NK-92 (cell line): ENCODE results near the gene ABCB6.

ENCODE experiments used
- DNase-seq: peaks from one replicate; lab custom pipeline; 2025; ENCODE audit not compliant: unreplicated experiment; lab: John Stamatoyannopoulos, UW

ABCB6 gene

GRCh38 chr2:219171231-219171651 is 47.5 kb downstream of the ABCB6 start:
- DNase-seq, result no peak

- DNase-seq, result no peak
Measured at GRCh38 chr2:219169930-219170654, 48.7 kb downstream of the ABCB6 start, which contains the start of gene SLC23A3. TSS of gene SLC23A3 (minus strand) at chr2:219170029. CDS start at chr2:219169984, 45 bp downstream.

GRCh38 chr2:219168932-219169331 is 49.8 kb downstream of the ABCB6 start:
- DNase-seq, result no peak

- DNase-seq, result no peak
Measured at GRCh38 chr2:219168526-219168925, 50.2 kb downstream of the ABCB6 start.

- no peak for DNase-seq
Measured at GRCh38 chr2:219167997-219168396, 50.8 kb downstream of the ABCB6 start.

- no peak for DNase-seq
Measured at GRCh38 chr2:219165058-219165911, 53.5 kb downstream of the ABCB6 start.

- no peak for DNase-seq
Measured at GRCh38 chr2:219163156-219163555, 55.6 kb downstream of the ABCB6 start.

GRCh38 chr2:219161097-219161496 is 57.7 kb downstream of the ABCB6 start:
- DNase-seq, result no peak

- peak; percentile 36 for DNase-seq
Measured at GRCh38 chr2:219160186-219161017, 58.4 kb downstream of the ABCB6 start, which contains the start of gene NHEJ1. TSS of gene NHEJ1 (minus strand) at chr2:219160815. CDS start at chr2:219158362, 2,453 bp downstream.
